Body of pancreas (tissue), 4 donors: ENCODE results near the gene APOM. TPM values are rescaled to one million over a fixed set of nuclear protein-coding genes. Genes with fewer than 3 reads are reported as not detected.

Experiments used
- ATAC-seq: fragments of 150-250 bp; one replicate; pipeline ENCODE4 v1.9.1; 2016
- DNase-seq, 4 donors: peaks; one replicate each; pipeline ENCODE4 v3.0.0-alpha.2; 2019
- H3K27ac ChIP-seq, 4 donors: fragments of 200-600 bp; sonication (generic); 1 replicate in 3 of 4; 2 replicates in 1 of 4; pipeline versions ENCODE4 v1.5.1 to v1.6.1; 2016 to 2019; ENCODE audit warnings: mild to moderate bottlenecking in 1 of 4, mixed read lengths in 1 of 4, moderate library complexity in 1 of 4
- H3K27me3 ChIP-seq, 2 donors: fragments of 200-600 bp; sonication (generic); one replicate each; pipeline ENCODE4 v1.6.0; 2016; ENCODE audit warnings: mild to moderate bottlenecking in 1 of 2
- H3K36me3 ChIP-seq, 2 donors: fragments of 200-600 bp; sonication (generic); replicated peaks in 1 of 2; 2 replicates each; pipeline ENCODE4 v1.5.1; 2016; ENCODE audit warnings: low read depth in 2 of 2; ENCODE audit not compliant: insufficient read depth in 1 of 2
- H3K4me1 ChIP-seq: fragments of 200-600 bp; sonication (generic); one replicate; pipeline ENCODE4 v1.6.0; 2016
- H3K4me3 ChIP-seq, 2 donors: fragments of 200-600 bp; sonication (generic); 1 replicate in 1 of 2; 2 replicates in 1 of 2; pipeline ENCODE4 v1.5.1; 2016 to 2019
- H3K9me3 ChIP-seq, 3 donors: fragments of 200-600 bp; sonication (generic); 1 replicate in 2 of 3; 2 replicates in 1 of 3; pipeline ENCODE4 v1.5.1; 2016
- POLR2A ChIP-seq, 3 donors: fragments of 450-650 bp; IDR thresholded peaks; one replicate each; pipeline ENCODE4 v1.6.1; 2016; ENCODE audit warnings: antibody characterized with exemption in 3 of 3, mild to moderate bottlenecking in 2 of 3
- WGBS, 2 donors: methylation state at CpG; one replicate each; pipeline ENCODE4 v1.1.5; 2017; 5-methylcytosine and 5-hydroxymethylcytosine counted together
- intact Hi-C: fragments of 100-400 bp; cut with DNase I; formaldehyde crosslinking; loops from one replicate; pipeline ENCODE4 v1.15.1; 2023
- total RNA-seq, 2 donors: library from RNA; depleted of rRNA; stranded (reverse); fragments of >200 nt; gene quantifications; one replicate each; pipeline ENCODE4 v1.1.0, GENCODE V29; 2016
- TF ChIP-seq, protein P1 (sequence below), 7 experiments: fragments of 450-650 bp in 4 of 7; fragments of 200-600 bp in 3 of 7; sonication (generic) in 3 of 7; IDR thresholded peaks; one replicate each; pipeline ENCODE4 v1.5.1; 2016 to 2019; ENCODE audit warnings: antibody characterized with exemption in 7 of 7

The APOM gene
- 1 to 10 TPM in 1 of 2 donors, not detected in 1; 1.6 TPM for total RNA-seq

DNA sequence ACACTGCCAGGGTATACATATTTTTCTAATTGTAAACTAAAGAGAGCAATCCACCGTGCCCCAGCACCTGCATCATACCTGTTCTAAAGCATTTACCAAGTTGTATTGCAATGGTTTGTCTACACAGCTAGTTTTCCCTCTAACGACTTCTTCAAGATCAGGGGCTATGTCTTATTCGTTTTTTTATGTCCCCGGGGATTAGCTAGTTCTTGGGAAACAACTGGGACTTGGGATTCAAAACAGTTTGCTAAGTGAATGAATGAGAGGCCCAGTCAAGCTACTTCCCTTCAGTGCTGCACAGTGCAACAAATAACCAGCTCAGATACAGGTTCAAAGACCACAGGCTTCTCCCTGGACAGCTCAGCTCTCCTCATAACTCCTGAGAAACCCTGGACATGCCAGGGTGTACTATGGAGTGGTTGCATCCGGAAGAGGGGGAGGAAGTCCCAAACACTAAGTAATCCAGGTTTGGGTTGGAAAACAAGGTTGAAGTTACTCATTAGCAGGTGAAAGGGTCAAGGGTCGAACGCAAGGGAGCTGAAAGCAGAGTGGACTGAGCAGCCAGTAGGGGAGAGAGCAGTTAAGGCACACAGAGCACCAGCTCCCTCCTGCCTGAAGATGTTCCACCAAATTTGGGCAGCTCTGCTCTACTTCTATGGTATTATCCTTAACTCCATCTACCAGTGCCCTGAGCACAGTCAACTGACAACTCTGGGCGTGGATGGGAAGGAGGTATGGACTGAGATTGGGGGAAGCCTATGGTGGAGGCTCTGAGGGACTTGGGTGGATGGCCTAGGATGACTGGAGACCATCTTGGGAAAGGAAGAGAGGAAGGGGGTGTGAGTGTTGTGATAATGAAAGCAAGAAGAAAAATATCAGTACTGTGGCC, at the start of gene APOM:
Gene APOM (plus strand): TSS at position 546 of the 889 bp plus-strand sequence. CDS start 73 bp downstream, at position 619.
- TF ChIP-seq, protein P1, sequence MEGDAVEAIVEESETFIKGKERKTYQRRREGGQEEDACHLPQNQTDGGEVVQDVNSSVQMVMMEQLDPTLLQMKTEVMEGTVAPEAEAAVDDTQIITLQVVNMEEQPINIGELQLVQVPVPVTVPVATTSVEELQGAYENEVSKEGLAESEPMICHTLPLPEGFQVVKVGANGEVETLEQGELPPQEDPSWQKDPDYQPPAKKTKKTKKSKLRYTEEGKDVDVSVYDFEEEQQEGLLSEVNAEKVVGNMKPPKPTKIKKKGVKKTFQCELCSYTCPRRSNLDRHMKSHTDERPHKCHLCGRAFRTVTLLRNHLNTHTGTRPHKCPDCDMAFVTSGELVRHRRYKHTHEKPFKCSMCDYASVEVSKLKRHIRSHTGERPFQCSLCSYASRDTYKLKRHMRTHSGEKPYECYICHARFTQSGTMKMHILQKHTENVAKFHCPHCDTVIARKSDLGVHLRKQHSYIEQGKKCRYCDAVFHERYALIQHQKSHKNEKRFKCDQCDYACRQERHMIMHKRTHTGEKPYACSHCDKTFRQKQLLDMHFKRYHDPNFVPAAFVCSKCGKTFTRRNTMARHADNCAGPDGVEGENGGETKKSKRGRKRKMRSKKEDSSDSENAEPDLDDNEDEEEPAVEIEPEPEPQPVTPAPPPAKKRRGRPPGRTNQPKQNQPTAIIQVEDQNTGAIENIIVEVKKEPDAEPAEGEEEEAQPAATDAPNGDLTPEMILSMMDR (IDR thresholded peaks at IDR 0.05) = no peak
- TF ChIP-seq POLR2A (IDR thresholded peaks at IDR 0.05) = no peak

DNA sequence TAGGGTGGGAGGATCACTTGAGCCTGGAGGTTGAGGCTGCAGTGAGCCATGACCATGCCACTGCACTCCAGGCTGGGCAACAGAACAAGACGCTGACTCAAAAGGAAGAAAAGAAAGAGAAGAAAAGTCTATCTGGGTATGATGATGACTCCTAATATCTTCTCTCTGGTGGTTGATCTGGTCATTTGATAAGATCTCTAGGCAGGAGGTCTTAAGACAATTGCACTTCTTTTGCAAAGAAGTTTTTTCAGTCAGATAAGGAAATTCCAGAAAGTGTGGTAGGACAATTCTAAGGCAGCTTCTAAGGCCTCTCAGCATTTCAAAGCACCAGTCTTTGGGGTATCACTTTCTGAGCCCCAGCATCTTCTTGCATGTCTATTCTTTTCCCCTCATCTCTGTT, 48.4 kb upstream of the APOM start:
- no peak for ATAC-seq
- DNase-seq = no peak
- no peaks in the 10 kb centered on the region for H3K27me3 ChIP-seq
- no peaks in the 10 kb centered on the region for H3K36me3 ChIP-seq
- TF ChIP-seq, protein P1 (IDR thresholded peaks at IDR 0.05) = no peak
- TF ChIP-seq POLR2A (IDR thresholded peaks at IDR 0.05) = no peak
- WGBS, 2 donors = 61 to 80% methylated on average over 1 of the region's 1 CpG
- no peaks in the 10 kb centered on the region for H3K4me1 ChIP-seq
- no peak overlapping the region for H3K27ac ChIP-seq
- intact Hi-C loops = no loop called here
- H3K9me3 ChIP-seq = no peaks in the 10 kb centered on the region
- H3K4me3 ChIP-seq = no peak overlapping the region

More for the DNA sequence above, at the start of gene APOM:
- Histone ChIP-seq H3K9me3 (no peaks in the 10 kb centered on the region), H3K4me1 (peaks cover 51% of the 10 kb centered on the region), H3K27me3 (no peaks in the 10 kb centered on the region), H3K4me3 (no peak within 1 kb of the TSS), H3K27ac (no peak within 1 kb of the TSS), H3K36me3 (peaks cover 0 to 5% of the 10 kb centered on the region in 2 donors)
- 51 to 57% methylated on average over 8 of the region's 8 CpGs for WGBS, 2 donors
- no peak for ATAC-seq
- DNase-seq = no peak
- intact Hi-C loops = no loop called here

GRCh38 chr6:31609519-31610406, 45.9 kb upstream of the APOM start:
- Histone ChIP-seq H3K27ac (no peak overlapping the region), H3K4me3 (no peak overlapping the region), H3K27me3 (no peaks in the 10 kb centered on the region), H3K36me3 (no peaks in the 10 kb centered on the region), H3K9me3 (no peaks in the 10 kb centered on the region), H3K4me1 (no peaks in the 10 kb centered on the region)
- intact Hi-C loops = no loop called here
- DNase-seq = no peak
- ATAC-seq = no peak
- no peak for TF ChIP-seq POLR2A (IDR thresholded peaks at IDR 0.05)
- TF ChIP-seq, protein P1 (IDR thresholded peaks at IDR 0.05) = no peak
- WGBS, 2 donors = 54 to 75% methylated on average over 8 of the region's 8 CpGs

- no peak overlapping the region for H3K27ac ChIP-seq
- no peak for TF ChIP-seq POLR2A (IDR thresholded peaks at IDR 0.05)
- TF ChIP-seq, protein P1 (IDR thresholded peaks at IDR 0.05) = no peak
- no peaks in the 10 kb centered on the region for H3K36me3 ChIP-seq
- H3K4me1 ChIP-seq = no peaks in the 10 kb centered on the region
- 79 to 88% methylated on average over 4 of the region's 4 CpGs for WGBS, 2 donors
- H3K9me3 ChIP-seq = no peaks in the 10 kb centered on the region
- ATAC-seq (no peak), DNase-seq (no peak)
- no peaks in the 10 kb centered on the region for H3K27me3 ChIP-seq
- intact Hi-C loops = no loop called here
- no peak overlapping the region for H3K4me3 ChIP-seq
These were observed 44.7 kb upstream of the APOM start for GRCh38 chr6:31610968-31611367.
